ENCODE results near the gene ASF1A.

- no peak for TF ChIP-seq EZH2 (IDR thresholded peaks at IDR 0.05; ENCODE audit: insufficient read depth, poor library complexity, severe bottlenecking)
- TF ChIP-seq EZH2phosphoT487 (IDR thresholded peaks at IDR 0.05; ENCODE audit: insufficient read depth, low read depth) = no peak
Measured at GRCh38 chr6:118952683-118953082, 58.7 kb downstream of the ASF1A start.

Measured in GM23248 (cell line).